ENCODE results near the gene CRTC3. TPM values are rescaled to one million over a fixed set of nuclear protein-coding genes. Genes with fewer than 3 reads are reported as not detected.

Gene CRTC3
- total RNA-seq, 3 donors from 2014 or later: 28.2 to 33.0 (median 29.8) TPM

Other genes starting within 250 kb of the CRTC3 start
- gene ZNF774, start 177.6 kb upstream of the CRTC3 start, total RNA-seq: 1 to 10 TPM in 2 of 3 donors, under 1 TPM in 1; 0.46 to 1.2 (median 1.0) TPM
- 10 to 100 TPM; 83.1 to 96.0 (median 91.4) TPM for gene IQGAP1, start 141.7 kb upstream of the CRTC3 start, total RNA-seq
- 10 to 100 TPM; 21.4 to 25.6 (median 23.5) TPM for gene BLM, start 187.4 kb downstream of the CRTC3 start, total RNA-seq